HG02852 (cell line): ENCODE results near the gene CDC42EP5.

Experiments
- ATAC-seq: cut with Tn5 transposase; IDR thresholded peaks from one replicate; pipeline ENCODE4 v1.9.1; 2021; ENCODE audit warnings: mild to moderate bottlenecking, moderate library complexity; ENCODE audit not compliant: unreplicated experiment

Gene CDC42EP5

DNA sequence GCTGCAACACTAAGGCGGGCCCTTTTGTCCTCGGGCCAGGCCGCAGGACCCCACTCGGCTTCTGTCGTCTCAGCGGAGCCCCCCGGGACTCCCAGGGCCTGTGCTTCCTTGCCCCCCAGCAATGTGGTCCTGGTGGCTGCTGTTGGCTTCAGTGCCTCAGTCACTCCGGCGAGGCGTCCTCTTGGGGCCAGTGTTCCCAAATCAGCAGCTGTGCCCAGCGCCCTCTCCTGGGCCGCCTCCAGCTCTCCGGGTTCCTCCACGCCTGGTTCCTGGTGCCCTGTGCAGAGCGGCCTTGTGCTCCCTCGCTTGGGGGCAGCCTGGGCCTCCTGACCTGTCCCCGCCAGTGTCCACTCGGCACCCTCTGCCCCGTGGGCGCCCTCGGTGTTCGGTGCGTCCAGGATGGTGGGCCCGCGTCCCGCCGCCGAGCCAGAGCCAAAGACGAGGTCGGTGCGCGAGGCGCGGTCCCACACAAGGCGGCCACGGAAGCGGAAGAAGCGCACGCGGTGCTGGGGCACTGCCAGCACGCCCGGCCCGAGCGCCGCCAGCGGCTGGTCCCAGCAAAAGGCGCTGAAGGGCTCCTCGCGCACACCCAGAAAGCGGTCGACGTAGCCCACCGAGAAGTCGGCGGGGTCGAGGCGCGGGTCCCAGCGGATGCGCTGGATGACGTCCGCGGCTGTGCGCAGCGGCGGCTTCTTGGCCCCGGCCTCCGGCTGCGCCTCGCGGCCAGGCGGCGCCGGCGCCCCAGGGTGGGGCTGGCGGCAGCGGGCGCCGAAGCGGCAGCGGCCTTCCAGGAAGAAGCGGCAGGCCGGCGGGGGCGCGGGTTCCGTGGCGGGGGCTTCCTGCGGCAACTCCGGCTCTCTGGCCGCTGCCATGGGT, 10.2 kb downstream of the CDC42EP5 start:
- peak; percentile 9 for ATAC-seq

DNA sequence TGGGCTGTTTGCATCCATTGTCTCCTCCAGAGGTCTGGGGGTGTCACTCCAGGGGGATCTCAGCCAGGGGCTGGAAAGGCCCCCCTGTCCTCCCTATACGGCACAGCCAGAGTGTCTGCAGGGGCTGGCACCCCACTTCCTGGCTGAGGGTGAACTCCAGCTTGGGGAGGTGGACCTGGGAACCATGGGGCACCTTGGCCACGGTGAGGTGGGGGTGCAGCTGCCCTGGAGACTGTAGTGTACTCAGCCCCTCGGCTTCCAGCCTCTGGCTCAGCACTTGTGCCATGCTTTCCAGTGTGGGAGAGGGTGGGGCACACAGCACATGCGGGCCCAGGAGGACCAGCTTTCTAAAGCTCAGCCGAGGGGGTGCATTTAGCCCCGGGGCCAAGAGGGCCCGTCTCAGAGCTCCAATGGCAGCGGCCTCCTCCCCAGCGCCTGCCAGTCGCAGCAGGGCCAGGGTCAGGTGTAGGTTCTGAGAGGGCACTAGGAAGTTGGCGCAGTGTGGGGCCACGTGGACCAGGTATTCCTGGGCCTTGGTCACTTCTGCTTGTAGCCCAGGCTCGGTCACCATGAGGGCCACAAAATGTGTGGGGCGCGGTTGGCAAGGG, 10.9 kb downstream of the CDC42EP5 start:
- ATAC-seq, result no peak

DNA sequence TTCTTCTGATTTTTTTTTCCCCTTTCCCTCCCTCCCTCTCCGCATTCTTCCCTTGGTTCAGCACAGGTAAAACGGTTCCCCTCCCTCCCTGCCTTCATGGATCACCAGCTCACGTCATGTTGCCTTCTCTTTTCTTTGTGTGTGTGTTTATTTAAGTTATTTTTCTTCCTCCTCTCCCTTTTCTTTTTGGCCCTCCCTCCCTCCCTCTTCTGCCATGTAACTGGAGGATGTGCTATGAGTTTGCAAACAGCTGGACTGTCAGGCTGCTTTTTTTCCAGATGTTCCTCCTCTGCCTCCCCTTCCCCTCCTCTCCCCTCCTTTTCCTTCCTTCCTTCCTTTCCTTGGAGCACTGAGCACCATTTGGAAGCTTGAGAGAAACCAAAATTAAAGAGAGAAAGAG, 11.5 kb downstream of the CDC42EP5 start:
- no peak for ATAC-seq

DNA sequence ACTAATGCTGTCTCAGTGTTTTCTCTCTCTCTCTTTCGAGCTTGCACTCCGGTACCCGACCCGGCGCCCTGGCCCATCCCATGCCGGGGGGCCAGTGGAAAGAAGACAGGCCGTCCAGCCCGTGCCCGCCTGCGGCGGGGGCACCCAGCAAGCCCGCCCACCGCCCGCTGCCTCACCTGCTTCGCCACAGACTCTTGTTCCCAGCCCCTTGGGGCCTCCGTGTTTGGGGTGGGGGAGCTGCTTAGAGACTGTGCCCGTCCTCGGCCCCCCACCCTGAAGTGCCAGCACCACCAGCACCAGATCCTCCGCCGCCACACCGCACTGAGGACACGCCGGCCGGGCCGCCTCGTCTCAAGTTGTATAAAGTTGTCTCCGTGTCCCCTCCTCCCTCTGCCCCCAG, 11.9 kb downstream of the CDC42EP5 start:
- no peak for ATAC-seq

DNA sequence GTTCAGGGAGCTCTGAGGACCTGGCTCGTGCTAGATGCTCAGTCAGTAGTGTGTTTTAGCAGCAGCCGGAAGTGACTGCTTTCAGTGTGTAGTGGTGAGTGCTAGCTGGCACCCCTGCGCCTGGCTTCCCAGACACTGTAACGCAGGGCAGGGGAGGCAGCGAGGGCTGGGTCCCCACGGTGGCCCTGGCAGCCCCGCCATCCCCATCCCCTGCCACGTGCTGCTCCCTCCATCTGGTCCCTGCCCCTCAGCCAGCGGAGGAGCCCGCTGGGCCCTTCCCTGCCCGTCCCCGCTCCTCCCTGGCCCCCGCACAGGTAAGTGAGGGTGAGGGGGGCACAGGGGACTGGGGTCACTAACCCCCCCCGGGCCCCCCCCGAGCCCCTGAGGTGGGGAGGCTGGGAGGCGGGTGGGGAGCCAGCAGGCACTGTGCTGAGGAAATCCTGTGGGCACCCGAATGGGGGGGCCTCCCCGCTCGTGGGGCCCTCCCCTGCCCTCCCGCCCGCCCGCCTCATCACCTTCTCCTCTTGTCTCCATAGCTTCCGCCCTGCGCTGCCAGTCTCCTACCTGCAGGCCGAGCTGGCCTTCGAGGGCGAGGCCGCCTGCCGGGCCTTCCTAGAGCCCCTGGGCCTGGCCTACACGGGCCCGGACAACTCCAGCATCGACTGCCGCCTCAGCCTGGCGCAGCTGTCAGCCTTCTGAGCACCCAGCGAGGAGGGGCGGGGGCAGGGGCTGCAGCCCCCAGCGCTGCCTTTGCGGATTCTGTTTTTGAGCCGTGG, 12.7 kb downstream of the CDC42EP5 start:
- ATAC-seq, result no peak

DNA sequence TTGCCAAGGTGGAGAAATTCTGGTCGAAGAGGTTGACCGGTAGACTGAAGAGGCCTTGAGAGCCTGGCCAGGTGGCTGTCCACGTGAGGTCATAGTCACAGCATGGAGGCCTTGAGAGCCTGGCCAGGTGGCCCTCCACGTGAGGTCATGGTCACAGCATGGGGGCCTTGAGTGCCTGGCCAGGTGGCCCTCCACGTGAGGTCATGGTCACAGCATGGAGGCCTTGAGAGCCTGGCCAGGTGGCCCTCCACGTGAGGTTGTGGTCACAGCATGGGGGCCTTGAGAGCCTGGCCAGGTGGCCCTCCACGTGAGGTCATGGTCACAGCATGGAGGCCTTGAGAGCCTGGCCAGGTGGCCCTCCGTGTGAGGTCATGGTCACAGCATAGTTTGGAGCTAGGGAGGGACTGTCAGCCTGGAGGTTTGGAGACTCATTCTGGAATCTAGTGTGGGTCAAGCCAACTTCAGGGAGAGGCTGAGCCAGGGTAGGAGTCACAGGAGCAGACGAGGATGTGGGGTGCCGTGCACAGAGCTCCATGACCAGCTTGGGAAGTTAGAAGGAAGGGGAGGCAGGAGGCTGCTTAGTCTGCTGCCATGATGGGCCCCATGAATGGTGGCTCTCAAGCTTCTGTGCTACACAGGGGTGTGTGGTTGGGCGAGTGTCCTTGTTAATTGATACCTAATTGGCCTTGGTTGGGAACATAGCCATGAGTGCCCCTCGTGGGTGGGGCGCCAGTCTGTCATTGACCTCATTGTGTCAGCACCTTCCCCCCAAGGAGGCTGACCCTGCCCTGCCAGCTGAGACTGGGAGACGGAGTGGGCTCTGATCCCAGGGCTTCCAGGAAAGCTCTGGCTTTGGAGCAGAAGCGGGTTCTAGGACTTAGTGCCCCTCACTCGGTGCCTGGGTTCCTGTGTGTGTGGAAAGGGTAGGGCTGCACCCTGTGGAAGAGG, 13.5 kb downstream of the CDC42EP5 start:
- ATAC-seq, result no peak

DNA sequence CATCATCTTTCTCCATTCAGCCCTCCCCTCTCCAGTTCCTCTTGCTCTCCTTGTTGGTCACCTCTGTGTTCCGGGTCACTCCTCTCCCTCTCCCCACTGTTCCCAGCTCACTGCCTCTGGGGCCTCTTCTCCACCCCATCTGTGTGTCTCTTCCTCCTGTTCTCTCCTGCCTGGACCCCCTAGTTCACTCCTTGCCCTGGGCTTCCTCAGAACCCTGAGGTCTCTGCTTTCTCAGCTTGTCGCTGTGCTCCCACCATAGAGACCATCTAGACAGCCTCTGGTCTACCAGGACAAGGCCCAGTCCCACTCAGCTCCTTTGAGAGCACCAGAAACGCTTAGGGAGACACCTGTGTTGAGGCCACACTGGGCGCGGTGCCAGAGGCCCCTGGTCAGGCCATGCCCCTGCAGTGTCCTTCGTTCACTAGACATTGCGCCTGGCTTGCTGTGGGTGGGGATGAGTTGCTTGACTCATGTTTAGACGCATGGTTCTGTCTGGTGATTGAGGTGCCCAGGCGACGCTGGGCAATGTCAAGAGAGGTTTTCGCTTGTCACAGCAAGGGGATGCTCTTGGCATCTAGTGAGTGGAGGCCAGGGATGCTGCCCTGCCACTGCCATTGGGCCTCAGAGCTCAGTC, 14.3 kb downstream of the CDC42EP5 start:
- ATAC-seq, result no peak

DNA sequence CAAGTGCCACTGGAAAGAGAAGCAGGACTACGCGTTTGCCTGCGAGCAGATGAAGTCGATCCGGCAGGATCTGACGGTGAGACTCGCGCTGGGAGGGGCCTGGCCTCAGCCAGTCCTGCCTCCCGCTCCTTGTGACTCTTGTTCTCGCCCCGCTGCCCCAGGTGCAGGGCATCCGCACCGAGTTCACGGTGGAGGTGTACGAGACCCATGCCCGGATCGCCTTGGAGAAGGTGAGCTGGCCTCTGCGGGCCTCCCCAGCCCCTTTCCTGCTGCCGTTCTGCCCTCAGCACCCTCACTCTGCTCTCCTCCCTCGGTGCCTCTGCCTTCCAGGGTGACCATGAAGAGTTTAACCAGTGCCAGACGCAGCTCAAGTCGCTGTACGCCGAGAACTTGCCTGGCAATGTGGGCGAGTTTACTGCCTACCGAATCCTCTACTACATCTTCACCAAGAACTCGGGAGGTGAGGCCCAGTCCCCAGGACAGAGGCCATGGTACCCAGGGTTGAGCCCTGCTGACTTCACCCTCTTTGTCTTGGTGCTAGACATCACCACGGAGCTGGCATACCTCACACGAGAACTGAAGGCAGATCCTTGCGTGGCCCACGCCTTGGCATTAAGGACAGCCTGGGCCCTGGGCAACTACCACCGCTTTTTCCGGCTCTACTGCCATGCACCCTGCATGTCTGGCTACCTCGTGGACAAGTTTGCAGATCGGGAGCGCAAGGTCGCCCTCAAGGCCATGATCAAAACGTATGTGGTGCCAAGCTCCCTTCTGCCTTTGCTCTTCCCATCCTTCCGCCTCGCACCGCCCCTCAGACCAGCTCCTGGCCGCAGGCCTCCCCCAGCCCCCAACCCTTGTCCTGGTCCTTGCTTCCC, 15.1 kb downstream of the CDC42EP5 start:
- ATAC-seq, result no peak

DNA sequence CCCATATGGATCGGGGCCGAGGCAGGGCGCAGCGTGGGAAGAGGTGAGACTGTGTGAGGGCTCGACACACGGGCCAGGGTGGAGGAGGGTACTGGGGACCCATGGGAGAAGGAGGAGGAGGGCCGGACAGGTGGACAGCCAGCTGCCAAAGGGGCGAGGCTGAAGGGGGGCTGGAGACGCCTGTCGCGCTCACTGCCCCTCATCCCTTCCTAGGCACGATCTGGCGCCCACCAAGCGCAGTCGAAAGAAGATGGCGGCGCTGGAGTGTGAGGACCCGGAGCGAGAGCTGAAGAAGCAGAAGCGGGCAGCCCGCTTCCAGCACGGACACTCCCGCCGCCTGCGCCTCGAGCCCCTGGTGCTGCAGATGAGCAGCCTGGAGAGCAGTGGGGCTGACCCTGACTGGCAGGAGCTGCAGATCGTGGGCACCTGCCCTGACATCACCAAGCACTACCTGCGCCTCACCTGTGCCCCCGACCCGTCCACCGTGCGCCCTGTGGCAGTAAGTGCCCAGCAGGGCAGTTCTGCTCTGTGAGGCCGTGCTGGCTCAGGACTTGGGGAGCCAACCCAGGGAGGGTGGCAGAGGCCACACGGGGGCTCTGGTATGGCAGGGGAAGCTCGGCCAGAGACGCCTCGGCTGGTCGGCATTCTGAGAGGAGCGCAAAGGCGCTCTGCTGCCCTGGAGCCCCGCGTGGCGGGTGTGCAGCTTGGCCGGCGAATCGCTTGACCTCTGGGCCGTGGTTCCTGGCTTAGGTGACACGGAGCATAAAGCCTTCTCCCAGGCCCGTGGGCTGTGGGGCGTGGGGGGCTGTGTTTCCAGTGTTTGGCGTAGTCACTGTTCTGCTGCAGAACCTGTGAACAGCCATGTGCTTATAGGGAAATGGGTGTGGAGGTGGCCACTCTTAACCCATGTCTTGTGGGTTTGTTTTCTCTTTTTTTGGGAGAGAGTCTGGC, 16.4 kb downstream of the CDC42EP5 start:
- ATAC-seq, result no peak

DNA sequence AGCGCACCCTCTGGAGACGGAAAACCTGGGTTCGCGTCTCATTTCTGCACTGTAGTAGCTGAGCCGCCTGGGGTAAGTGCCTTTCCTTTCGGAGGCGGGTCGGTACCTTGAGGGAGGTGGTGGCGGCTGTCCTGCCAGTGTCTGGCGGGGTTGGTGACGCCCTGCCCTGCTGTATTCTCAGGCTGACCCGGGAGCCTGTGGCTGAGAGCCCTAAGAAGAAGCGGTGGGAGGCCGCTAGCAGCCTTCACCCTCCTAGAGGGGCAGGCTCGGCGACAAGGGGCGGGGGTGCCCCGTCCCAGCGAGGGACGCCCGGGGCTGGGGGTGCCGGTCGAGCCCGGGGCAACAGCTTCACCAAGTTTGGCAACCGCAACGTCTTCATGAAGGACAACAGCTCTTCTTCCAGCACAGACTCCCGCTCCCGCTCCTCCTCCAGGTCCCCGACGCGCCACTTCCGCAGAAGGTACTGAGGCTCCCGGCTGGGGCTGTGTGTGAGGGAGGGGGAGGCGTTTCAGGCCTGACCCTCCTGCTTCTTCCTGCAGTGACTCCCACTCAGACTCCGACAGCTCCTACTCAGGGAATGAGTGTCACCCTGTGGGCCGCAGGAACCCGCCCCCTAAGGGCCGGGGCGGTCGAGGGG, 17.2 kb downstream of the CDC42EP5 start:
- ATAC-seq, result no peak

DNA sequence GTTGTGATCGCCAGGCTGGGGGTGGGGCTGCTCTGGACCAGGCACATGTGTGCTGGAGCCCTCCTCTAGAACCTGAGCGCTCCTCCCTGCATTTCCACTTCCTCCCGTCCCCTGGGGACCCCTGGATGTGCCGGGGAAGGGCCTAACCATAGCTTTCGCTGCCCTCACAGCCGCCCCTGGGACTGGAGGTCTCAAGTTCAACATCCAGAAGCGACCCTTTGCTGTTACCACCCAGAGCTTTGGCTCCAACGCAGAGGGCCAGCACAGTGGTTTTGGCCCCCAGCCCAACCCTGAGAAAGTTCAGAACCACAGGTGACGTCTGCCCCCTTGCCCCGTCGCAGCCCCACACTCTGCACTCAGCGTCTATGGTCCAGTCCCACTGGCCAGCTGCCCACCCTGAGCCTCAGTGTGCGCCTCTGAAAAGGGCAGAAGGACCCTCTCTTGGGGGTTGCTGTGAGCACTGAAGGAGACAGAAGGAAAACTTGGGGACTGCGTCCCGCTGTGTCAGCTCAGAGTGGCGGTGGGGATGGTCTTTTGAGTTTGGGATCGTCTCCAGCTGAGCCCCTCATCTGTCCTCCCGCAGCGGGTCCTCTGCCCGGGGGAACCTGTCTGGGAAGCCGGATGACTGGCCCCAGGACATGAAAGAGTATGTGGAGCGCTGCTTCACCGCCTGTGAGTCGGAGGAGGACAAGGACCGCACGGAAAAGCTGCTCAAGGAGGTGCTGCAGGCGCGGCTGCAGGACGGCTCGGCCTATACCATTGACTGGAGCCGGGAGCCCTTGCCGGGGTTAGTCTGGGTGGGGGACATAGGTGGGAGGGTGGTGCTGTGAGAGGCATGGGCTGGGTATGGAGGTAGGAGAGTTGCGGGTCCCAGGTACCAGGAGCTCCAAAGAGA, 18.1 kb downstream of the CDC42EP5 start:
- no peak for ATAC-seq

DNA sequence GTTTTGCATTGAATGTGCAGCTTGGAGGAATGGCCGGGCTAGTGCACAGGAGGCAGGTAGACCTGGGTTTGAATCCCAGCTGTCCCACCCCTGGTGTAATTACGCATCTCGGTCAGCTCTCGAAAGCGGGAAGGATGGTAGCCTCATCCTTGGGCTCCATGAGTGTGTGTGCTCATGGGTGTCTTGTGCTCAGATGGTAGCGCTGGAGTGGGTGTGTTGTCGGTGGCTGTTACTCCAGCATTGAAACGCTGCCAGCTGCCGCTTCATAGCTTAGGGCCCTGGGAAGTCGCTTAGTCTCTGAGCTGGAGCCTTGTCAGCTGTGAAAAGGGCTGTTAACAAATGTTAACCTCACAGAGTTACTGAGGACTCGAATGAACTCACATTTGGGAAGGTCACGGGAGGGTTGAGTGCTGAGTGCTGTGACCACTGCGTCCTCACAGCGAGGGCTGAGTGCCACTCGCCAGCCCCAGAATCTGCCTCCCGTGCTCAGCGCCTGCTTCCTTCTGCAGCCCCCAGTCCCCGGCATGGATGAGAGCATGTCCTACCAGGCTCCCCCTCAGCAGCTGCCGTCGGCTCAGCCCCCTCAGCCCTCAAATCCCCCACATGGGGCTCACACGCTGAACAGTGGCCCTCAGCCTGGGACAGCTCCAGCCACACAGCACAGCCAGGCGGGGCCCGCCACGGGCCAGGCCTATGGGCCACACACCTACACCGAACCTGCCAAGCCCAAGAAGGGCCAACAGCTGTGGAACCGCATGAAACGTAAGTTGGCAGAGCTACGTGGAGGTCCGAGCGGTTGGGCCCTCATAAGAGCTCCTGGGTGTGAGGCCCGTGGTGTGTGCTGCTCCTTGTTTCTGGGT, 18.9 kb downstream of the CDC42EP5 start:
- no peak for ATAC-seq

DNA sequence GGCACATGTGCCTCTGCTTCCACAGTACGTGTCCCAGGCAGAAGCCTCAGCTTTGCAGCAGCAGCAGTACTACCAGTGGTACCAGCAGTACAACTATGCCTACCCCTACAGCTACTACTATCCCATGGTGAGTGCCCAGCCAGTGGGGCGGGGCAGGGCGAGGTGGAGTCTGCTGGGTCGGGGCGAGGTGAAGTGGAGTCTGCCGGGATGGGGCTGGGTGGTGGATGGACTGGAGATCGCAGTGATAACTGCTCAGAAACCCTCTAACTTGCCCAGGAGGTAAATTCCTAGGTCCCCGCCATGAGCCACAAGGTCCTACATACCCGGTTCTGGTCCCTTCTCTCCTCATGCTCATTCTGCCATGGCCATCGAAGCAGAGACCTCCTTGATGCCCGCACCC, 20.5 kb downstream of the CDC42EP5 start:
- no peak for ATAC-seq

DNA sequence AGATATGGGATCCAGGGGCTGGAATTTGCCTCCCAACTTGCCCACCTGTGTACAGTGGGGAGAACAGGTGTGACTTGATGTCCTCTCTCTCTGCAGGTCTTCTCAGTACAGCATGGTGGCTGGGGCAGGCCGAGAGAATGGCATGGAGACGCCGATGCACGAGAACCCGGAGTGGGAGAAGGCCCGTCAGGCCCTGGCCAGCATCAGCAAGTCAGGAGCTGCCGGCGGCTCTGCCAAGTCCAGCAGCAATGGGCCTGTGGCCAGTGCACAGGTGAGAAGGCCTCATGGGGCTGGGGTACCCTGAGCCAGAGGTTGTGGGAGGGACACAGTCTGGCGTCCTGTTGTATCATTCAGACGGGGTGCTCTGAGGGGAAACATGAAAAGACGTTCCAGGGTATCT, 21.1 kb downstream of the CDC42EP5 start:
- no peak for ATAC-seq

DNA sequence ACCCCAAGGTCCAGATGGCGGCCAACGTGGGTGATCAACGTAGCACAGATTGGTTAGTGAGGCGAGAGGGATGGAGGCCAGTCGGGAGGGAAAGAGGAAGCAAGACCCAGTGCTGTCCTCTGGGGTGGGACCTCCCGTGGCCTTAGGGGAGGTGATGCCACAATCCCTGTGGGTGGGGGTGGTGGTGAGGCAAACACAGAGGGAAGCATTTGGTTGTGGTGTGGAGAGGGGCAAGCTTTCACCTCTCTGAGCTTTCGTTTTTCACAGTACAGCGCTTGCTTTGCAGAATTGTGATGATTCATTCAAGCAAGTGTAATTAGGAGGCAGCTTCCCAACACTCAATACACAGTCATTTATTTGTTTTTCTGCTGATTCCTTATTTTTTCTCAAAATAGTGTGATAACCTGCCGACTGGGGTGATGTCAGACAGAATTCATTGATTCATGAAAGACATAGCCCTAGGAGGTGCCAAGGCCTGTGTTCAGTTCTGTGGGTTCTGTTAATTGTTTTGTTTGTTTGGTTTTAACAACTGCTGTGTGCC, 21.7 kb downstream of the CDC42EP5 start:
- no peak for ATAC-seq
